Choroid plexus epithelial cell (primary cell): ENCODE measurements around the gene NBAS.
"Not testable (repeated sequence)": the region's sequence is repeated elsewhere in the genome, so short reads cannot be mapped to it uniquely, and the experiment has no call there.

ENCODE experiments used
- DNase-seq: peaks from one replicate; pipeline ENCODE4 v3.0.0-alpha.2; 2010; ENCODE audit warnings: low read depth
- H3K4me3 ChIP-seq: 2 replicates; pipeline ENCODE4 v1.5.1; 2011; ENCODE audit warnings: low read depth, mild to moderate bottlenecking, control low read depth, low read length, moderate library complexity
- CTCF ChIP-seq: conservative IDR thresholded peaks from 2 replicates; pipeline ENCODE4 v1.5.1; 2011; ENCODE audit warnings: low read depth, mild to moderate bottlenecking, control low read depth, inconsistent platforms, low read length, moderate library complexity

Gene NBAS

GRCh38 chr2:15337996-15338666 is 223.0 kb downstream of the NBAS start:
- H3K4me3 ChIP-seq, result no peak overlapping the region
- DNase-seq, result no peak
- no peak for TF ChIP-seq CTCF

- no peak overlapping the region for H3K4me3 ChIP-seq
- peak; percentile 78 for DNase-seq
- no peak for TF ChIP-seq CTCF
These were observed 226.3 kb downstream of the NBAS start for GRCh38 chr2:15334644-15335326.

GRCh38 chr2:15331787-15332186 is 229.3 kb downstream of the NBAS start:
- no peak overlapping the region for H3K4me3 ChIP-seq
- TF ChIP-seq CTCF, result no peak
- no peak for DNase-seq

- H3K4me3 ChIP-seq, result no peak overlapping the region
- no peak for DNase-seq
- TF ChIP-seq CTCF, result no peak
These were observed 235.8 kb downstream of the NBAS start for GRCh38 chr2:15325296-15325695.

GRCh38 chr2:15323227-15323626 is 237.9 kb downstream of the NBAS start:
- H3K4me3 ChIP-seq, result no peak overlapping the region
- DNase-seq, result no peak
- TF ChIP-seq CTCF, result no peak

GRCh38 chr2:15321481-15321880 is 239.7 kb downstream of the NBAS start:
- not testable (repeated sequence) for H3K4me3 ChIP-seq, DNase-seq

- no peak overlapping the region for H3K4me3 ChIP-seq
- TF ChIP-seq CTCF, result no peak
- DNase-seq, result no peak
These were observed 244.7 kb downstream of the NBAS start for GRCh38 chr2:15316370-15316814.
